Activated T-helper 2 cell treated with anti-CD3 and anti-CD28 coated beads, Interferon-gamma antibody, Interleukin-2, Interleukin-4, amounts not matched to agents 10 μg/mL and 5 μg/mL and 100 μg/mL, durations not matched to agents 14 hours and 24 hours and 36 hours (primary cell): ENCODE data around the gene WDR18. TPM values are rescaled to one million over a fixed set of nuclear protein-coding genes. Genes with fewer than 3 reads are reported as not detected.

Source experiments
- DNase-seq: peaks from one replicate; pipeline ENCODE4 v3.0.0; 2021; ENCODE audit warnings: low spot score
- H3K27ac Mint-ChIP-seq: one replicate; pipeline ENCODE4 v1.8.0; 2021; ENCODE audit warnings: mixed read lengths
- H3K27me3 Mint-ChIP-seq: one replicate; pipeline ENCODE4 v1.8.0; 2021; ENCODE audit warnings: low read depth, mixed read lengths
- H3K36me3 Mint-ChIP-seq: one replicate; pipeline ENCODE4 v1.8.0; 2021; ENCODE audit warnings: low read depth, mixed read lengths
- H3K4me1 Mint-ChIP-seq: one replicate; pipeline ENCODE4 v1.8.0; 2021; ENCODE audit warnings: low read depth, mixed read lengths
- H3K4me3 Mint-ChIP-seq: one replicate; pipeline ENCODE4 v1.8.0; 2021; ENCODE audit warnings: low read depth, mild to moderate bottlenecking, moderate library complexity, mixed read lengths
- H3K9me3 Mint-ChIP-seq: one replicate; pipeline ENCODE4 v1.8.0; 2021; ENCODE audit warnings: mixed read lengths
- intact Hi-C: fragments of 100-400 bp; cut with micrococcal nuclease; formaldehyde crosslinking; loops from one replicate; pipeline ENCODE4 v1.15.1; 2023
- total RNA-seq: library from RNA; stranded (reverse); gene quantifications from 2 replicates; pipeline ENCODE4 v1.2.3, GENCODE V29; 2022

WDR18 gene
- total RNA-seq, 1 donor from 2014 or later, result 94.9 TPM

GRCh38 chr19:964116-964520 is 20.0 kb upstream of the WDR18 start:
- no peak overlapping the region for H3K27ac Mint-ChIP-seq
- no peak overlapping the region for H3K4me3 Mint-ChIP-seq
- intact Hi-C loops, result no loop called here
- H3K4me1 Mint-ChIP-seq, result peaks cover 5% of the 10 kb centered on the region
- peaks cover 33% of the 10 kb centered on the region for H3K36me3 Mint-ChIP-seq
- DNase-seq, result no peak
- H3K27me3 Mint-ChIP-seq, result no peaks in the 10 kb centered on the region
- H3K9me3 Mint-ChIP-seq, result no peaks in the 10 kb centered on the region

GRCh38 chr19:964761-965694 is 19.1 kb upstream of the WDR18 start:
- no peak for DNase-seq
- H3K27me3 Mint-ChIP-seq, result no peaks in the 10 kb centered on the region
- peaks cover 5% of the 10 kb centered on the region for H3K4me1 Mint-ChIP-seq
- H3K27ac Mint-ChIP-seq, result no peak overlapping the region
- intact Hi-C loops, result no loop called here
- H3K36me3 Mint-ChIP-seq, result peaks cover 37% of the 10 kb centered on the region
- H3K4me3 Mint-ChIP-seq, result no peak overlapping the region
- H3K9me3 Mint-ChIP-seq, result no peaks in the 10 kb centered on the region

- intact Hi-C loops, result no loop called here
- DNase-seq, result no peak
- Mint-ChIP-seq H3K9me3 (peaks cover 5% of the 10 kb centered on the region), H3K27ac (no peak overlapping the region), H3K36me3 (peaks cover 52% of the 10 kb centered on the region), H3K4me3 (no peak overlapping the region), H3K4me1 (peaks cover 5% of the 10 kb centered on the region), H3K27me3 (no peaks in the 10 kb centered on the region)
These were observed 17.6 kb upstream of the WDR18 start for GRCh38 chr19:966485-967088.

GRCh38 chr19:970695-971094 is 13.4 kb upstream of the WDR18 start:
- Mint-ChIP-seq H3K36me3 (peaks cover 49% of the 10 kb centered on the region), H3K27ac (no peak overlapping the region), H3K27me3 (no peaks in the 10 kb centered on the region), H3K9me3 (peaks cover 5% of the 10 kb centered on the region), H3K4me3 (no peak overlapping the region), H3K4me1 (no peaks in the 10 kb centered on the region)
- intact Hi-C loops, result no loop called here
- no peak for DNase-seq

- H3K27ac Mint-ChIP-seq, result no peak overlapping the region
- DNase-seq, result no peak
- H3K27me3 Mint-ChIP-seq, result no peaks in the 10 kb centered on the region
- H3K4me3 Mint-ChIP-seq, result no peak overlapping the region
- H3K4me1 Mint-ChIP-seq, result no peaks in the 10 kb centered on the region
- H3K9me3 Mint-ChIP-seq, result peaks cover 5% of the 10 kb centered on the region
- intact Hi-C loops, result no loop called here
- peaks cover 44% of the 10 kb centered on the region for H3K36me3 Mint-ChIP-seq
These were observed 12.3 kb upstream of the WDR18 start for GRCh38 chr19:971795-972194.

- H3K27me3 Mint-ChIP-seq, result no peaks in the 10 kb centered on the region
- peaks cover 5% of the 10 kb centered on the region for H3K9me3 Mint-ChIP-seq
- intact Hi-C loops, result no loop called here
- no peak overlapping the region for H3K4me3 Mint-ChIP-seq
- no peak for DNase-seq
- no peaks in the 10 kb centered on the region for H3K4me1 Mint-ChIP-seq
- no peak overlapping the region for H3K27ac Mint-ChIP-seq
- peaks cover 40% of the 10 kb centered on the region for H3K36me3 Mint-ChIP-seq
These were observed 11.9 kb upstream of the WDR18 start for GRCh38 chr19:972281-972680.

- no peak overlapping the region for H3K4me3 Mint-ChIP-seq
- H3K27ac Mint-ChIP-seq, result no peak overlapping the region
- intact Hi-C loops, result no loop called here
- H3K9me3 Mint-ChIP-seq, result peaks cover 5% of the 10 kb centered on the region
- H3K4me1 Mint-ChIP-seq, result no peaks in the 10 kb centered on the region
- H3K27me3 Mint-ChIP-seq, result no peaks in the 10 kb centered on the region
- peaks cover 29% of the 10 kb centered on the region for H3K36me3 Mint-ChIP-seq
- DNase-seq, result no peak
These were observed 10.2 kb upstream of the WDR18 start for GRCh38 chr19:973726-974563.

- intact Hi-C loops, result no loop called here
- H3K27me3 Mint-ChIP-seq, result no peaks in the 10 kb centered on the region
These were observed 9.4 kb upstream of the WDR18 start for GRCh38 chr19:974564-975257.

GRCh38 chr19:976476-976875 is 7.7 kb upstream of the WDR18 start:
- peaks cover 9% of the 10 kb centered on the region for H3K36me3 Mint-ChIP-seq
- H3K27ac Mint-ChIP-seq, result no peak overlapping the region
- H3K27me3 Mint-ChIP-seq, result no peaks in the 10 kb centered on the region
- H3K4me1 Mint-ChIP-seq, result no peaks in the 10 kb centered on the region
- H3K9me3 Mint-ChIP-seq, result no peaks in the 10 kb centered on the region
- intact Hi-C loops, result no loop called here
- DNase-seq, result no peak
- no peak overlapping the region for H3K4me3 Mint-ChIP-seq

More at GRCh38 chr19:974564-975257, 9.4 kb upstream of the WDR18 start:
- Mint-ChIP-seq H3K36me3 (peaks cover 25% of the 10 kb centered on the region), H3K9me3 (peaks cover 5% of the 10 kb centered on the region), H3K4me3 (no peak overlapping the region), H3K27ac (no peak overlapping the region), H3K4me1 (no peaks in the 10 kb centered on the region)
- DNase-seq, result no peak

GRCh38 chr19:977058-977464 is 7.1 kb upstream of the WDR18 start:
- no peak for DNase-seq
- Mint-ChIP-seq H3K36me3 (peaks cover 5% of the 10 kb centered on the region), H3K9me3 (no peaks in the 10 kb centered on the region), H3K27me3 (no peaks in the 10 kb centered on the region), H3K4me3 (no peak overlapping the region), H3K27ac (no peak overlapping the region), H3K4me1 (no peaks in the 10 kb centered on the region)
- intact Hi-C loops, result no loop called here

- intact Hi-C loops, result no loop called here
- peaks cover 3% of the 10 kb centered on the region for H3K4me1 Mint-ChIP-seq
These were observed 4.8 kb upstream of the WDR18 start for GRCh38 chr19:979318-979741.

More at GRCh38 chr19:979318-979741, 4.8 kb upstream of the WDR18 start:
- Mint-ChIP-seq H3K4me3 (no peak overlapping the region), H3K9me3 (no peaks in the 10 kb centered on the region), H3K27ac (no peak overlapping the region), H3K36me3 (no peaks in the 10 kb centered on the region), H3K27me3 (no peaks in the 10 kb centered on the region)
- DNase-seq, result no peak
